Suprapubic skin (tissue), 4 donors: ENCODE results near the gene PPP1R9A. TPM values are rescaled to one million over a fixed set of nuclear protein-coding genes. Genes with fewer than 3 reads are reported as not detected.

ENCODE experiments used
- DNase-seq, 2 donors: peaks; one replicate each; pipeline ENCODE4 v3.0.0-alpha.2; 2019; ENCODE audit warnings: low spot score in 2 of 2
- H3K27ac ChIP-seq: fragments of 200-600 bp; sonication (generic); one replicate; pipeline ENCODE4 v1.5.1; 2019
- H3K27me3 ChIP-seq: fragments of 200-600 bp; sonication (generic); one replicate; pipeline ENCODE4 v1.5.1; 2019
- H3K36me3 ChIP-seq: fragments of 200-600 bp; sonication (generic); one replicate; pipeline ENCODE4 v1.5.1; 2019
- H3K4me1 ChIP-seq: fragments of 200-600 bp; sonication (generic); one replicate; pipeline ENCODE4 v1.5.1; 2019
- H3K4me3 ChIP-seq: fragments of 200-600 bp; sonication (generic); one replicate; pipeline ENCODE4 v1.5.1; 2019; ENCODE audit warnings: mild to moderate bottlenecking
- H3K9me3 ChIP-seq: fragments of 200-600 bp; sonication (generic); one replicate; pipeline ENCODE4 v1.5.1; 2019
- CTCF ChIP-seq, 2 donors: fragments of 200-600 bp in 1 of 2; fragments of 450-650 bp in 1 of 2; sonication (generic) in 1 of 2; IDR thresholded peaks; one replicate each; pipeline ENCODE4 v1.5.1; 2016 to 2019; ENCODE audit warnings: antibody characterized with exemption in 2 of 2, mild to moderate bottlenecking in 1 of 2, moderate library complexity in 1 of 2
- EP300 ChIP-seq: sonication (generic); formaldehyde crosslinking; IDR thresholded peaks from one replicate; pipeline ENCODE4 v1.6.1; 2017; ENCODE audit warnings: antibody characterized with exemption
- POLR2A ChIP-seq, 2 donors: fragments of 450-650 bp; IDR thresholded peaks; one replicate each; pipeline ENCODE4 v1.6.1; 2017; ENCODE audit warnings: antibody characterized with exemption in 2 of 2, mild to moderate bottlenecking in 2 of 2, moderate library complexity in 2 of 2
- POLR2AphosphoS5 ChIP-seq, 3 donors: sonication (generic); formaldehyde crosslinking; IDR thresholded peaks; one replicate each; pipeline ENCODE4 v1.6.1; 2017; ENCODE audit warnings: antibody characterized with exemption in 3 of 3
- WGBS: methylation state at CpG from one replicate; pipeline ENCODE4 v1.1.5; 2018; 5-methylcytosine and 5-hydroxymethylcytosine counted together
- total RNA-seq, 4 donors: library from RNA; depleted of rRNA; stranded (reverse); fragments of >200 nt; gene quantifications; one replicate each; pipeline ENCODE4 v1.1.0, GENCODE V29; 2016

Gene PPP1R9A
- total RNA-seq, 4 donors from 2014 or later, result 0.49 to 8.6 (median 2.5) TPM

- no peak overlapping the region for H3K4me3 ChIP-seq
- no peaks in the 10 kb centered on the region for H3K27me3 ChIP-seq
- H3K36me3 ChIP-seq, result no peaks in the 10 kb centered on the region
- H3K9me3 ChIP-seq, result no peaks in the 10 kb centered on the region
- no peak for DNase-seq
- no peak overlapping the region for H3K27ac ChIP-seq
- no peak for TF ChIP-seq CTCF (IDR thresholded peaks at IDR 0.05)
- TF ChIP-seq POLR2AphosphoS5 (IDR thresholded peaks at IDR 0.05), result no peak
- no peak for TF ChIP-seq POLR2A (IDR thresholded peaks at IDR 0.05)
- TF ChIP-seq EP300, result no peak
- no peaks in the 10 kb centered on the region for H3K4me1 ChIP-seq
- WGBS, result 64% methylated on average over 4 of the region's 4 CpGs
Measured at GRCh38 chr7:95011995-95012394, 104.6 kb downstream of the PPP1R9A start.

GRCh38 chr7:95018021-95018420, 110.6 kb downstream of the PPP1R9A start:
- H3K4me1 ChIP-seq, result no peaks in the 10 kb centered on the region
- no peak for DNase-seq
- no peaks in the 10 kb centered on the region for H3K27me3 ChIP-seq
- WGBS, result 61% methylated on average over 1 of the region's 1 CpG
- no peaks in the 10 kb centered on the region for H3K9me3 ChIP-seq
- no peaks in the 10 kb centered on the region for H3K36me3 ChIP-seq
- TF ChIP-seq CTCF (IDR thresholded peaks at IDR 0.05) (no peak), EP300 (no peak), POLR2AphosphoS5 (IDR thresholded peaks at IDR 0.05) (no peak), POLR2A (IDR thresholded peaks at IDR 0.05) (no peak)
- no peak overlapping the region for H3K27ac ChIP-seq
- H3K4me3 ChIP-seq, result no peak overlapping the region

- H3K4me1 ChIP-seq, result no peaks in the 10 kb centered on the region
- no peak for TF ChIP-seq POLR2A (IDR thresholded peaks at IDR 0.05)
- TF ChIP-seq EP300, result no peak
- TF ChIP-seq CTCF (IDR thresholded peaks at IDR 0.05), result no peak
- TF ChIP-seq POLR2AphosphoS5 (IDR thresholded peaks at IDR 0.05), result no peak
- H3K27ac ChIP-seq, result no peak overlapping the region
- no peak overlapping the region for H3K4me3 ChIP-seq
- H3K36me3 ChIP-seq, result no peaks in the 10 kb centered on the region
- no peak for DNase-seq
- H3K9me3 ChIP-seq, result peaks cover 2% of the 10 kb centered on the region
- no peaks in the 10 kb centered on the region for H3K27me3 ChIP-seq
Measured at GRCh38 chr7:95026018-95026417, 118.6 kb downstream of the PPP1R9A start.

- H3K27ac ChIP-seq, result no peak overlapping the region
- DNase-seq, result no peak
- 69% methylated on average over 5 of the region's 6 CpGs for WGBS
- peaks cover 2% of the 10 kb centered on the region for H3K9me3 ChIP-seq
- no peaks in the 10 kb centered on the region for H3K27me3 ChIP-seq
- no peaks in the 10 kb centered on the region for H3K4me1 ChIP-seq
- TF ChIP-seq POLR2AphosphoS5 (IDR thresholded peaks at IDR 0.05), result no peak
- no peak for TF ChIP-seq CTCF (IDR thresholded peaks at IDR 0.05)
- TF ChIP-seq POLR2A (IDR thresholded peaks at IDR 0.05), result no peak
- TF ChIP-seq EP300, result no peak
- H3K4me3 ChIP-seq, result no peak overlapping the region
- H3K36me3 ChIP-seq, result no peaks in the 10 kb centered on the region
Measured at GRCh38 chr7:95026421-95027072, 119.2 kb downstream of the PPP1R9A start.

GRCh38 chr7:95027234-95027872, 120.0 kb downstream of the PPP1R9A start:
- Histone ChIP-seq H3K27me3 (no peaks in the 10 kb centered on the region), H3K36me3 (no peaks in the 10 kb centered on the region), H3K9me3 (peaks cover 2% of the 10 kb centered on the region), H3K4me3 (no peak overlapping the region), H3K4me1 (no peaks in the 10 kb centered on the region), H3K27ac (no peak overlapping the region)
- TF ChIP-seq CTCF (IDR thresholded peaks at IDR 0.05) (no peak), EP300 (no peak), POLR2AphosphoS5 (IDR thresholded peaks at IDR 0.05) (no peak), POLR2A (IDR thresholded peaks at IDR 0.05) (no peak)
- WGBS, result 82% methylated on average over 11 of the region's 11 CpGs
- no peak for DNase-seq
